Dermis blood vessel endothelial cell (primary cell): Measurements from ENCODE around the gene LEFTY1. TPM values are rescaled to one million over a fixed set of nuclear protein-coding genes. Genes with fewer than 3 reads are reported as not detected.
A peak's percentile ranks its signal among the peaks of the same experiment; 100 is the strongest.
"Not testable (repeated sequence)": the region's sequence is repeated elsewhere in the genome, so short reads cannot be mapped to it uniquely, and the experiment has no call there.

Experiments
- DNase-seq: peaks from one replicate; pipeline ENCODE4 v3.0.0; 2010
- total RNA-seq: library from RNA; depleted of rRNA; stranded (reverse); fragments of >200 nt; gene quantifications from 2 replicates; pipeline ENCODE4 v1.2.3, GENCODE V29; 2014

Gene LEFTY1
- total RNA-seq, 1 donor from 2014 or later, result not detected

DNA sequence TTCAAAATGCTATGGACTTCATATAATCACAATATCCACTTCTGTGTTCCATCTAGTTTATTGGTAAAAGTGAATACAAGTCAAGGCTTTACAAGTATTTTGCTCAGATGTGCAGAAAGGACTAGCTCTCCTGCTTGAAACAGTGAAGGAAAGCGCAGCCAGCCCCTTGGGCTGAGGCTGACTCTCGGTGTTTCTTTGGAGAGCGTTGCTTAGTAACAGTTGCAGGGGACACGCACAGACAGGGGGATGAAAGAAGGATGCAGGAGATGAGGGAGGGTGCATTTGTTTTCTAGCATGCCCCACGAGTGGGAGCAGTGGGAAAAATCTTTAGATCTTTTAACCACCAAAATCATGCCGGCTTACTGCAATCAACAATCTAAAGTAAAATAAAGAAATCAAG is 26.0 kb upstream of the LEFTY1 start:
- DNase-seq, result no peak

DNA sequence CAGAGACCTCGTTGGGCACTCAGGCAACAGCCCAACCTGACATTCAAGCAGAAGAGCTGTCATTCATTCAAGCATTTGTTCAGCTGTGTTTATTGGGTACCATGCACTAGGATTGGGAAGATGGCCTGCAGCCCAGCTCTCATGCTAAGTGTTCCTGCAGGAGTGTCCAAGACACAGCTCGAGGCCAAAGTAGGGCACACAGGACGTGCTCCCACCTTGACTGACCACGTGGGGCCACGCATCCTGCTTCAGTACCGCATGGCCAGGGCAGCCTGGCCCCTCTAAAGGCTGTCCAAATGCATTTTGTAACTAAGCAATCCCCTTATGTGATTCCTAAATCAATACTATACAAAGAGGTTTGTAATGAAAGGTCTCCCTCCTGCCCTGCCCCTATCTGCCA is 25.4 kb upstream of the LEFTY1 start:
- DNase-seq, result no peak

DNA sequence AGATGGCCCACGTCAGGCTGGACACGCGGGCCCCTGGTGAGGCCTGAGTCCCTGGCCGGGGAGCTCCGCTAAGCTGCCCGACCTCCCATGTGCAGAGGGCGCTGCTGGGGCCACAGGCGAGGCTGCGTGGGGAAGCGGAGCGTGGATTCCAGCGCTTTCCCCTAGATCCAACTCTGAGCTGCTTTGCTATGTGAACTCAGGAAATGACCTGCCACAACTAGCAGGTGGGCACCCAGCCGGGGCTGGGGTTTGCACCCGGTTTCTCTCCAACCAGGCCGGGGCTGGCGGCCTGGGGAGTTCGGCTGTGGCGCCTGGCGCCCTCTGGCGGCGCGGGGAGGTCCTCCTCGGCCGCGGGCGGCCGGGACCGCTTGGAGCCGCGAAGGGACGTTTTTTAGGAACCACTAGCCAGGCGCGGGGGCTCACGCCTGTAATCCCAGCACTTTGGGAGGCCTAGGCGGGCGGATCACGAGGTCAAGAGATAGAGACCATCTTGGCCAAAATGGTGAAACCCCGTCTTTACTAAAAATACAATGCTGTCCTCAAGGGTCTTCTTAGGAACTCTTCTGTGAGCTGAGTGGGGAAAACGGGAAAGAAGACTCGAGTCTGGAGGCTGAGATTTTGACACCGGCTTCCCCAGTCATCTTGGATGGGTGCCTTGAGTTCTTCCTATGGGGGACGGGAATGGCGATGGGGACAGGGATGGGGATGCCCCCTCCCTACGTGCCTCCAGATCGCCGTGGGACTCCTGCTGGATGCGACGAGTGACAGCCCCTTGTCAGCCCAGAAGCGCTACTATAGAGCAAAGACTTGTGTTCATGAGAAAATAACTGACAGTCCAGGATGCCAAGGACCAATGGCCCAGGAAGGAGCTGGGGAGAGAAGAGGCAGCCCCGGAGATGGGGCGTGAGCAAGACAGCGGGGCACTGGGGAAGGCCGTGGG is 22.5 kb upstream of the LEFTY1 start:
- peak; percentile 75 for DNase-seq

DNA sequence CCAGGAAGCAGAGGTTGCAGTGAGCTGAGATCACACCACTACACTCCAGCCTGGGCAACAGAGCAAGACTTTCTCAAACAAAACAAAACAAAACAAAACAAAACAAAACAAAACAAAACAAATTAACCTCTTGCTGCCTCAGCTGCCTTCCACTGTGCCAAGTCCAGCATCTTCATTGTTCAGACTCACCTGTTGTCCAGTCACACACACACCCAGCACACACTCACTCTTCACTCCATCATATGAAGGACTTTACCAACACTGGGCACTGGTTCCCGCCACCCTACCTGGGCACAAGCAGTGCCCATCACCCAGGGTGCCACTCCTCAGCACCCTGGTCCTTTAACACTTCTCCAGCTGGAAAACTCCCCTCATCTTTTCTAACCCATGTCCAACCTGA is 20.5 kb upstream of the LEFTY1 start:
- DNase-seq, result no peak

DNA sequence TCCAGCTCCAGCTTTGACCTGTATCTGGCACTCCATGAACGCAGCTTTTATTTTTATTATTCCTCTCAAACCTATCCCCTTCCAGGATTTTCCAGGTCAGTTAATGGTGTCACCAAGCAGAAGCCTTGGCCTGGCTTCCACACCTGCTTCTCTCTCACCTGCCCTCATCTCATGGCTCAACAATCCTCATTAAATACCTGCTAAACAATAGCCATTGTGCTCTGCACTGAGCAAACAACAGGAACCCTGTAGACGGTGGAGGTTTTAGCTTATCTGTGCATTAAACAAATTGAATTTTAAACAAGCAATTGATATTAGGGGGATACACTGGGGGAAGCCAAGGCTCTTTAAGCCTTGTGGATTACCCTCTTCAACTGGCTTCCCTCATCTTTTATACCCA is 19.8 kb upstream of the LEFTY1 start:
- DNase-seq, result no peak

DNA sequence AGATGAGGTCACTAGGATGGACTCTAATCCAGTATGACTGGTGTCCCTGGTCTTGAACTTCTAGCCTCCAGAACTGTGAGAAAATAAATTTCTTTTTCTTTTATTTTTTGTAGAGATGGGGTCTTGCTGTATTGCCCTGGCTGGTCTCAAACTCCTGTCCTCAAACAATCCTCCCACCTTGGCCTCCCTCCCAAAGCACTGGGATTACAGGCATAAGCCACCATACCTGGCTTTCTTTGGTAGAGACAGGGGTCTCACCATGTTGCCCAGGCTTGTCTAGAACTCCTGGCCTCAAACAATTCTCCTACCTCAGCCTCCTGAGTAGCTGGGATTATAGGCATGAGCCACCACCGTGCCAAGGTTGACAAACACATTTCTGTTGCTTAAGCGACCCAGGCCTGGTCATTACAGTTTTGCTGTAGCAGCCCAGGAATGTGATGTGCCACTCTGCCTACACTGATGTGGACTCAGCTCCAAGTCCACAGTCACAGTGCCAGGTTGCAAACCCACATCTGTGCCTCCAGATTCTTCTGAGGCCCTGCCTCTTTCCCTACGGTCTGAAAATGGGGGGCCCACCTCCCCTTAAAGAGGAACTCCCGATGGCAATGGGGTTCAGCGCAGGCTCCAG is 19.2 kb upstream of the LEFTY1 start:
- no peak for DNase-seq

DNA sequence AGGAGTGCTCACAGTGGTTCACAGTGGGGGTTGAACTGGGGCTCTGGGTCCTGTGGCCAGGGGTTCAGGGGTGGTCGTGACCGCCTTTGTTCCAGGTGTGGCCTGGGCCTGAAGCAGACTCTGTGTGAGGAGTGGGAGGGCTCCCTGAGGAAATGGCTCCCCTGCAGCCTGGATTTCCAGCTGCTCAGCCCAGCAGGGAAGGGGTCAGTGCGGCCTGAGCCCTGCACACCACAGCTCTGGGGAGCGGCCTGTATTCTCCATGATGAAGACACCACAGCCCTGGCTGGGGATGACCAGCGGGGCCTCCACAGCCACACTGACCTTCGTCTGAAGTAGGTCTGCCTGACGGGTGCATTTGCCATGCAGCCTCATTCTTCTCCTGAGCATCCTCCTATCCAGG is 18.4 kb upstream of the LEFTY1 start:
- no peak for DNase-seq

DNA sequence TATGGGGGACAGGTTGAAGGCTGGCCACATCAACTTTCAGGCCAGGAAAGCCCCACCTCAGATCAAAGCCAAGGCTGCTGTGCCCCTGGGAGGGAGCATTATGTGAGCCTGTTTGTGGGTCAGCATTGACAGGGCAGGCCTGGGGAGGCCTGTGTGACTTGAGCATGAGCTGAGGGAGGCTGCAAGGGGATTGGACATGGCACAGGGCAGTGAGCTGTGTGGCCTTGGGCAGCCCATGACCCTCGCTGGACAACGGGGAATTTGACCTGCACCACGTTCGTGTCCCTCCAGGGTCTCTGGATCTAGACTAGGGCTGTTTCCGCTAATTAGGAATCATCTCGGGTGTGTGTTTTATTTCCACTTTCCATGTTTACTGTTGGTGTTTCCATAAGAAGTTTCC is 17.5 kb upstream of the LEFTY1 start:
- no peak for DNase-seq

DNA sequence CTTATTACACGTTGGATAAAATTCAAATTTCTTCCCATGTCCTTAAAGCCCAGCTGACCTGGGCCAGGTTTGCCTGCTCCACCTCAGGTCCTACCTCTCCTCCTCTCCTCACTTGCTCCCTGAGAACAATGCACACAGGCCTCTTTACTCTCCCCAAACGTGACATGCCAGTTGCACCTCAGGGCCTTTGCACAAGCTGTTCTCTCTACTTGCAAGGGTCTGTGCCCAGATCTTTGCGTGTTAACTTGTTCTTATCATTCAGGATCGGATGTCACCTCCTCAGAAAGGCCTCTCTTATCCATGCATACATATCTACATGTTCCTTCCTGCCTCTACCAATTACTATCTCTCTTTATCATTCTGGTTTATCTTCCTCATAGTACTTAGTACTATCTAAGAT is 14.7 kb upstream of the LEFTY1 start:
- DNase-seq, result no peak

DNA sequence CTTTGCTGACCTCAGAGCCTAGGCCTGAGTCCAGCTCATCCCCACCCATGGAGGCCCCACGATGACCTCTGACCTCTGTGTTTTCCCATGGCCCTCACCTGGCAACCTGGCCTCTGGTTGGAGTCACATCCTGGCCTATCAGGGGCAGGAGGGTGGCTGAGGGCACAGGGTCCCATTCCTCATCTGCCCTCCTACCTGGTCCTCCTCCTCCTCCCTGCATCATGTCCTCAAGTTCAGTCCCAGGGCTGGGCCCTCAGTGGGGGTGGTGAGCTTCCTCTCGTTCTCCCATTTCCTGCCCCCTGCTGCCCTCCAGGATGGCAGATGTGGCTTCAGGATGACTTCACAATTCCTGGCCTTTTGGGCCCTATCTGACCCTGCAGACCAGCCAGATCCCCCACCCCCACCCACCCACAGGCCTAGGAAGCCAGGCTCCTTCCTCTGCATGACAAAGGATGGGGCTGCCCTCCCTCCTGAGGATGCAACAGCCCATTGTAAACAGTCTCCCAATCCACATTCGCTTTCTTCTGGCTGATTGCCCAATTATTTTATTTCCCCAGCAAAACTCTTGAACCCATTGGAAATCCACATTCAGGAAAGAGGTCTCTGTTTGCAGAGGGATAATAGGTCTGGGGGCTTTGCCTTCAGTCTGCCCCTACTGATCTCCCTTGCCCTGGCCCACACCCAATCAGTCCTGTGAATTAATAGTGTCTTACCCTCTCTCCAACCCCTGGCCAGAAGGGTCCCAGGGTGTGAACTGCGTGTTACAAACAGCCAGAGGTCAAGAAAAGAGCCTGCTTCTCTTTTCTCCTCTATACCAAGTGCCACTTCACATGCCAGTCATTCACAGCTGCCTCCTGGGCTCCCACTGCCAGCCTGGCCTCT is 10.3 kb upstream of the LEFTY1 start:
- peak; percentile 35 for DNase-seq

DNA sequence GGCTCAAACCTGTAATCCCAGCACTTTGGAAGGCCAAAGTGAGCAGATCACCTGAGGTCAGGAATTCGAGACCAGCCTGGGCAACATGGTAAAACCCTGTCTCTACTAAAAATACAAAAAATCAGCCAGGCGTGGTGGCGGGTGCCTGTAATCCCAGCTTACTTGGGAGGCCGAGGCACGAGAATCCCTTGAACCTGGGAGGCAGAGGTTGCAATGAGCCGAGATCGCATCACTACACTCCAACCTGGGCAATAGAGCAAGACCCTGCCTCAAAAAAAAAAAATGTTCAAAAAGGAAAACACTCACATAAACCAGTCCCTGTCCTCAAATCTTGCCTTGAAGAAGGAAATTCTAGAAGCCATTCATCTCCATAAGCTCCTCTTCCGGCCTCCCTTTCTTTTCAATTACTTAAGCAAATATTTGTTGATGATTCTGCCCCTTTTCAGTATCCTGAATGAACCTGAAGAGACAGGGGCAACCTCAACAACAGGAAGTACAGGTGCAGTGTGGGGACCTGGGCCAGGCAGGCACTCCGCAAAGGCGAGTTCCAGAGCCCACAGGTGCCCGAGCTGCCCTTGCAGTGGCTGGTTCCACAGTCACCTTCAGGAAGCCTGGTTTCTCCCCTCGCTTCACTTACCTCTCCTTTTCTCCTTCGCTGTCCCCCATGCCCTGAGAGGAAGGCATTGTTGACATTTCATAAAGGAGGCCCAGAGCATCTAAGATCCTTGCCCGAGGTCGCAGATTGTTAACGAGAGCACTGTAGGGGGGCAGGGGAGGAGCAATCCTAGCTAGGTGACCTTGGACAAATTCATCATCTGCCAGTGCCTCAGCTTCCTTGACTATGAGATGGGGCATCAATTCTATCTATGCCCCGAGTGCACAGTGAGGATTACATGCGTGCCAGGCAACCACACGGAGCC is 8.9 kb upstream of the LEFTY1 start:
- no peak for DNase-seq

DNA sequence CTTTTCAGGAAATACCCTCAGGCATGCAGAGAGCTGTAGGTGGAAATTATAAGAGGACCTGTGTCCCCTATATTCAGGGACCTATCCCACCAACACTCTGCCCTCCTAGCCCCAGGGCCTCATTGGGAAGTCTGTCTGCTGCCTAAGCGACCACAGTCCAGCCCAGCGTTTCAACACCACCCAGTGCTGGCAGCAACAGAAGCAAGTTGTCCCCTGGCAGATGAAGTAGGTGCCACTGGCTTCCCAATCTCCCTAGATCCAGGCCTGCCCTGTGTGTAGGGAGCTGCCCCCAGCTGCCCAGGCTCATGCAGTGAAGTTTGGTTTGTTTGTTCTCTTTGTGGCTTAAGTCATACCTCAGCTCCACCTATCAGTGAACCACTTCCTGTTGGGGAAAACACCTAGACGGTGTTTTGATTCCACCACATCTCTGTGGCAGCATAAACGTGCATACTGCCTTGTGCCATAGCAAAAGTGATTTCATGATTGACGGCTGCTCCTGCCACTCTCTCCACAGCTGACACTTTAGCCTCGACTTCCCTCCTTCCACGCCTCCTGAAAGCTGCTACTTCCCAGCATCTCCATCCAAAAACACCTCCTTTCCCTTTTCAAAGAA is 8.1 kb upstream of the LEFTY1 start:
- DNase-seq, result peak; percentile 30

DNA sequence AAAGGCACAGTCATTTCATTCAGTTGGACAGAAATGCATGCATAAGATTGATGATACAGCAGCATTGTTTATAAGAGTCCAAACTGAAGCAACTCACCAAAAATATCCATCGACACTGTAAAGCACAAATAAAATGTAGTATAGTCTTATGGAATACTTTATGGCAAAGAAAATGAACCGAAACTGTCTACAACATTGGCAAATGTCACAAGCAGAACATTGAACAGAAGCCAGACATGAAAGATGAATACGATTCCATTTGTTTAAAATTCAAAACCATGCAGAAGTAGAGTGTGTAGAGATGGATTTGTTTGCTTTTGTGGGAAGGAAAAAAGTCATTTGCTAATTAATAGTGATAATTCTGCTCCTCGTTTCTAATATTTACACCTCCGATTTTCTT is 7.5 kb upstream of the LEFTY1 start:
- DNase-seq, result no peak

DNA sequence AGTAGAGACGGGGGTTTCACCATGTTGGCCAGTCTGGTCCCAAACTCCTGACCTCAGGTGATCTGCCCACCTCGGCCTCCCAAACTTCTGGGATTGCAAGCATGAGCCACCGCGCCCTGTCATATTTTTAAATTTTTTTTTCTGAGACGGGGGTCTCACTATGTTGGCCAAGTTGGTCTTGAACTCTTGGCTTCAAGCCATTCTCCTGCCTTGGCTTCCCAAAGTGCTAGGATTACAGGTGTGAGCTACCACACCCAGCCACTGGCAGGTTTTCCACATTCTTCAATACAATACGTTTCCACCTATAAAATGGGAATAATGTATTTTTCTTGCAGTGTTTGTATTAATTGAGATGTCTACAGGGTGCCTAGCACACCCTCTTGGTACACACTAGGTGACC is 3.4 kb upstream of the LEFTY1 start:
- DNase-seq, result no peak

DNA sequence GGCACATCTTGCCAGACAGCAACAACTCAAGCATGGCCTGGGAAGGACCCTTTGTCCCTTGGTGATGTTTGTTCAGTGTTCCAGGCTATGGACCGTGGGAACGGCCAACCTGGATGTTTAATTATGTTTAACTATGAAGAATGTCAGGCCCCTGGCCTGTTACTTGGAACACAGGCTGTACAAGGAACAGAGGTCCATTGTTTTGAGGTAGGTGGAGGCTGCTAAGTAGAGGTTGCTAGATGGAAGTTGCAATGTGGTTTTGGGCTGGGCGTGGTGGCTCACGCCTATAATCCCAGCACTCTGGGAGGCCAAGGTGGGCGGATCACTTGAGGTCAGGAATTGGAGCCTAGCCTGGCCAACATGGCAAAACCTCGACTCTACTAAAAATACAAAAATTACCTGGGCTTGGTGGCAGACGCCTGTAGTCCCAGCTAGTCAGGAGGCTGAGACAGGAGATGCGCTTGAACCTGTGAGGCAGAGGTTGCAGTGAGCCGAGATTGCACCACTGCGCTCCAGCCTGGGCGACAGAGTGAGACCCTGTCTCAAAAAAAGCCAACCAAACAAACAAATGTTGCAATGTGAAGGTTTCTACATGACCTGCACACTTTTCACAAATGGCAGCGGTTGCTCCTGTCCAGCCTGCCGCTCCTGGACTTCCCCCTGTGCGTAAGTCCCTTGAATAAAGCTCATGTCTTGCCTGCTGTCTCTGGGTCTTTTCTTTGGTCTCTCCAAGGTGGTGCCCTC is 2.5 kb upstream of the LEFTY1 start:
- no peak for DNase-seq

DNA sequence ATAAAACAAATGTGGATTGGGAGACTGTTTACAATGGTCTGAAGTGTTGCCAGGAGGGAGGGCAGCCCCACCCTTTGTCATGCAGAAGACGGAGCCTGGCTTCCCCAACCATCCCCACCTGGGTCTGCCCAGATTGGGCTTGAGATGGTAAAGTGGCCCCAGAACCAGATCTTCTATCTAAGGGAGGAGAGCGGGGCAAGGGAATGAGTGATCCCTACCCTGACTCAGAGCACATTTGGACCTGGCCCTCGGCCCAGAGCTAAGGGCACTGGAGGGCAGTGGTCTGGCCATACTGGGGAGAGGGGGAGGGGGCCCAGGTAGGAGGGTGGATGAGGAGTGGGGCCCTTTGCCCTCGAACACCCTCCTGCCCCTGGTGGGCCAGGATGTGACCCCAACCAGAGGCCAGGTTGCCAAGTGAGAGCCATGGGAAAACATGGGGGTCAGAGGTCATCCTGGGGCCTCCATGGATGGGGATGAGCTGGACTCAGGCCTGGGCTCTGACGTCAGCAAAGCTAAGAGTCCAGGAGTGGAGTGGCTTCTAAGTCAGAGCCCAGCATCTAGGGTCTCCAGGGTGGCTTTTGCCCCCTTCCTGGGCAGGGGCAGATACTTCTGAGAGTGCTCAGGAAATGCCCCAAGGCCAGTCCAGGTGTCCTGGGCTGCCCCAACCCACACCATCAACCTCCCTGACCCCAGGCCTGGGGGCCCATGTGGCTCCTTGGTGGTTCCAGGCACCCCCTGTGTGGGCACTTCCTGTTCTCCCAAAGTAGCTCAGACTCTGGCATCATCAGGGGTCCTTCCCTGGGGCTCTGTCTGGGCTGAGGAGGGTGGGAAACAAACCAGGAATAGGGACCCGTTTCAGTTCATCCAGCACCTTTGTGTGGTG is 1.6 kb upstream of the LEFTY1 start:
- no peak for DNase-seq

DNA sequence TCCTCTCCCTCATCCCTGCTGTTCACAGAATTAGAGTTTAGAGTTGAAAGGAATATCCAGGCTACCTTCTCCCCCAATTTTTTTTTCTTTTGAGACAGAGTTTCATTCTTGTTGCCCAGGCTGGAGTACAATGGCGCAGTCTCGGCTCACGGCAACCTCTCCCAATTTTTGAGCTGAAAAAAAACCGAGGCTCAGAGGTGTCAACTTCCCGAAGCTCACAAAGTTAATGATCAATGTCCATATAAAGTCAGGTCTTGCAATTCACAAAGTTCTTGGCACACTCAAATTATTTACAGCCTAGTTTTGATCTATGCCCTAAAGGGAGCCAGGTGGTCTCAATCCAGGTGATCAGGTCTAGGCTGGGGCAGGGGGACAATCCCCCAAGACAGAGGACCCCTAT is 797 bp upstream of the LEFTY1 start:
- DNase-seq, result no peak

DNA sequence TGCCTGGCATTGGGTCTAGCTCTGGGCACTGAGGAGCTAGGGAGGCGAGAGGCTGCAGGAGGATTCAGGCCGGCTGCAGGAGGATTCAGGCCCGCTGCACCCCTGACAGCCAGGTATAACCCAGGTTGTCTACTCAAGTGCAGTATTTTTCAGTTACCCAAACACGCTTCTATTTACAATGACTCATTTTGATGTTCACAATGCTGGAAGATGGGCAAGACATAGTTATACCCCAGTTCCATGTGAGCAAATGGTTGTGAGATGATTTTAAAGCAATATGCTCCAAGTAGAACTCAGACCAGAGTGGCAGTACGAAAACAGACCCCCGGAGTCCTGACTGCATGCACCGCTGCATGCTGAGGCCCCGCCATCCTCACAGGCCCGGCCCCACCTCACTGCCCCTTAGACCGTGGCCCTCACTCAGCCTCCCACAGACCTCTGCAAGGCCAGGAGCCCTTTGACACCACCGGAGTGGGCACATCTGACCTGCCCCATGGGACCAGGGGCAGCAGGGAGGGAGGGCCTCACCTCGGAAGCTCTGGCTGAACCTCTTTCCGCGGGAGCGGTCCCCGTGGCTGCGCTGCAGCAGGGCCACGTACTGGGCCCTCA is 553 bp downstream of the LEFTY1 start:
- DNase-seq, result no peak

DNA sequence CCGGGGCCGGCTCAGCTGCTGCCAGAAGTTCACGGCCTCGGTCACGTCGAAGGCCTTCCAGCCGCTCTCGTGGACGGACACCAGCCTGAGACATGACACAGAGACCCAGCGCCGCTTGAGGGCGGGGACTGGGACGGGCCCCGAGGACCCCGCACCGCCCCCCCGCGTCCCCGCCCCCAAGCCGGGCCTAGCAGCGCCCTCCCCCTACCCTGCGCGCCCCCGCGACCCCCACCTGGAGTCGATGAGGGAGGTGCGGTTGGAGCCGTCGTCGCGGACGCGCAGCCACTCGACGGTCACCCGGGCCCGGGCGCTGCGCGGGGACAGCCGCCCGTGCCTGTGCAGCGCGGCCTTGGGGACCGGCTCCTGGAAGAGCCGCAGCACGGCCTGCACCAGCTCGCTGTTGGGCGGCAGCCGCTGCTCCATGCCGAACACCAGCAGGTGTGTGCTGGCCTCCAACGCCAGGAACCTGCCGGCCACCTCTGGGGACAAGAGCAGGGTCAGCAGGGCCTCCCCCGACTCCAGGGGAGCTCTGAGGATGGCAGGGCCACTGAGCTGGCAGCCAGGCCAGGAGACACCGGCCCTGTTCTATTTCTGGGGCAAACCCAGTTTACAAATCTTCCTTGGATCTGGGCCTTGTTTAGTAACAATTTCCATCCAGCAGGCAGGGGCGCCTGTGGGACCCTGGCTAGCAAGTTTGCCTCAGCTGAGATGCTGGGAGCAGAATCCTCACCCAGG is 1.2 kb downstream of the LEFTY1 start:
- not testable (repeated sequence) for DNase-seq
